Gastrocnemius medialis (tissue), 4 donors: Measurements from ENCODE around the gene NAB2. TPM values are rescaled to one million over a fixed set of nuclear protein-coding genes. Genes with fewer than 3 reads are reported as not detected.
"Not testable (repeated sequence)": the region's sequence is repeated elsewhere in the genome, so short reads cannot be mapped to it uniquely, and the experiment has no call there.

ENCODE experiments used
- ATAC-seq, 2 donors: fragments of 150-250 bp; one replicate each; pipeline ENCODE4 v1.9.1; 2016
- DNase-seq, 2 donors: peaks; one replicate each; pipeline ENCODE4 v3.0.0-alpha.2; 2019
- H3K27ac ChIP-seq, 4 donors: fragments of 200-600 bp; sonication (generic); 1 replicate in 1 of 4; 2 replicates in 3 of 4; pipeline ENCODE4 v1.5.1; 2016 to 2018; ENCODE audit warnings: mild to moderate bottlenecking in 2 of 4, moderate library complexity in 1 of 4
- H3K27me3 ChIP-seq, 3 donors: fragments of 200-600 bp; sonication (generic) in 2 of 3; 1 replicate in 1 of 3; 2 replicates in 2 of 3; pipeline versions ENCODE4 v1.5.1 to v1.6.0; 2016 to 2019; ENCODE audit warnings: mild to moderate bottlenecking in 1 of 3, moderate library complexity in 1 of 3
- H3K36me3 ChIP-seq, 2 donors: fragments of 200-600 bp; sonication (generic) in 1 of 2; one replicate each; pipeline ENCODE4 v1.5.1; 2017 to 2018
- H3K4me1 ChIP-seq, 2 donors: fragments of 200-600 bp; sonication (generic) in 1 of 2; one replicate each; pipeline ENCODE4 v1.5.1; 2016 to 2017; ENCODE audit warnings: mild to moderate bottlenecking in 2 of 2
- H3K4me3 ChIP-seq, 4 donors: fragments of 200-600 bp; sonication (generic) in 3 of 4; 1 replicate in 1 of 4; 2 replicates in 3 of 4; pipeline ENCODE4 v1.5.1; 2016 to 2019; ENCODE audit warnings: mild to moderate bottlenecking in 2 of 4
- H3K9me3 ChIP-seq, 3 donors: fragments of 200-600 bp; sonication (generic) in 2 of 3; 1 replicate in 1 of 3; 2 replicates in 2 of 3; pipeline ENCODE4 v1.5.1; 2016 to 2019
- CTCF ChIP-seq, 5 experiments: fragments of 450-650 bp in 3 of 5; fragments of 200-600 bp in 2 of 5; sonication (generic) in 2 of 5; IDR thresholded peaks in 4 of 5; conservative IDR thresholded peaks in 1 of 5; 1 replicate in 4 of 5; 2 replicates in 1 of 5; pipeline ENCODE4 v1.5.1; 2016 to 2019; ENCODE audit warnings: antibody characterized with exemption in 5 of 5, mild to moderate bottlenecking in 3 of 5, moderate library complexity in 3 of 5
- POLR2A ChIP-seq, 2 donors: fragments of 450-650 bp; IDR thresholded peaks; one replicate each; pipeline ENCODE4 v1.6.1; 2017; ENCODE audit warnings: antibody characterized with exemption in 2 of 2, mild to moderate bottlenecking in 2 of 2, moderate library complexity in 2 of 2
- in situ Hi-C, 4 donors: fragments of 200-750 bp; cut with MboI; loops; one replicate each; pipeline versions ENCODE4 v1.15.0 to v1.8.0; 2017; ENCODE audit warnings: low sequenced_read_pairs in 4 of 4
- intact Hi-C: fragments of 100-400 bp; cut with DNase I; formaldehyde crosslinking; loops from one replicate; pipeline ENCODE4 v1.15.1; 2023; ENCODE audit warnings: low total_unique reads
- total RNA-seq, 4 donors: library from RNA; depleted of rRNA; stranded (reverse); fragments of >200 nt; gene quantifications; one replicate each; pipeline versions ENCODE4 v1.1.0 to v1.2.3, GENCODE V29; 2016

The NAB2 gene
- total RNA-seq, 4 donors from 2014 or later, result 4.8 to 9.5 (median 5.5) TPM

- Histone ChIP-seq H3K27ac (no peak overlapping the region), H3K27me3 (peaks cover 0 to 16% (median 4%) of the 10 kb centered on the region in 3 donors), H3K36me3 (no peaks in the 10 kb centered on the region), H3K4me1 (no peaks in the 10 kb centered on the region), H3K9me3 (no peaks in the 10 kb centered on the region), H3K4me3 (no peak overlapping the region)
- intact Hi-C loops, result no loop called here
- in situ Hi-C loops, result no loop called here
- TF ChIP-seq POLR2A (IDR thresholded peaks at IDR 0.05) (no peak), CTCF (IDR thresholded peaks at IDR 0.05 in 4 of 5, conservative IDR thresholded peaks at IDR 0.05 in 1 of 5) (no peak)
- DNase-seq, result no peak
- no peak for ATAC-seq
These were observed 40.9 kb upstream of the NAB2 start for GRCh38 chr12:57047981-57048380.

GRCh38 chr12:57048423-57049118, 40.3 kb upstream of the NAB2 start:
- TF ChIP-seq CTCF (IDR thresholded peaks at IDR 0.05 in 4 of 5, conservative IDR thresholded peaks at IDR 0.05 in 1 of 5) (no peak), POLR2A (IDR thresholded peaks at IDR 0.05) (no peak)
- H3K9me3 ChIP-seq, result no peaks in the 10 kb centered on the region
- no peaks in the 10 kb centered on the region for H3K36me3 ChIP-seq
- ATAC-seq, result no peak
- in situ Hi-C loops, result no loop called here
- peaks cover 0 to 16% (median 4%) of the 10 kb centered on the region in 3 donors for H3K27me3 ChIP-seq
- intact Hi-C loops, result no loop called here
- no peak overlapping the region for H3K4me3 ChIP-seq
- no peak for DNase-seq
- no peak overlapping the region for H3K27ac ChIP-seq
- H3K4me1 ChIP-seq, result no peaks in the 10 kb centered on the region

- ATAC-seq (no peak), DNase-seq (no peak)
- no peak overlapping the region for H3K4me3 ChIP-seq
- TF ChIP-seq CTCF (IDR thresholded peaks at IDR 0.05 in 4 of 5, conservative IDR thresholded peaks at IDR 0.05 in 1 of 5) (no peak), POLR2A (IDR thresholded peaks at IDR 0.05) (no peak)
- no peaks in the 10 kb centered on the region for H3K9me3 ChIP-seq
- in situ Hi-C loops, result no loop called here
- H3K27ac ChIP-seq, result no peak overlapping the region
- intact Hi-C loops, result no loop called here
- no peaks in the 10 kb centered on the region for H3K4me1 ChIP-seq
- peaks cover 0 to 16% (median 4%) of the 10 kb centered on the region in 3 donors for H3K27me3 ChIP-seq
- no peaks in the 10 kb centered on the region for H3K36me3 ChIP-seq
These were observed 39.8 kb upstream of the NAB2 start for GRCh38 chr12:57049119-57049446.

- H3K27me3 ChIP-seq, result peaks cover 0 to 16% (median 4%) of the 10 kb centered on the region in 3 donors
- no peak for DNase-seq
- ATAC-seq, result no peak
- H3K27ac ChIP-seq, result no peak within 1 kb of the TSS
- intact Hi-C loops (no loop called here), in situ Hi-C loops (no loop called here)
- H3K9me3 ChIP-seq, result no peaks in the 10 kb centered on the region
- no peaks in the 10 kb centered on the region for H3K4me1 ChIP-seq
- TF ChIP-seq POLR2A (IDR thresholded peaks at IDR 0.05), result no peak
- no peak for TF ChIP-seq CTCF (IDR thresholded peaks at IDR 0.05 in 4 of 5, conservative IDR thresholded peaks at IDR 0.05 in 1 of 5)
- H3K36me3 ChIP-seq, result no peaks in the 10 kb centered on the region
- no peak within 1 kb of the TSS for H3K4me3 ChIP-seq
These were observed 39.0 kb upstream of the NAB2 start, which contains the start of gene MYO1A for GRCh38 chr12:57049890-57050289. MYO1A (minus strand) TSS chr12:57050129; CDS start chr12:57048323, 1,806 bp downstream.

GRCh38 chr12:57051011-57051410, 37.9 kb upstream of the NAB2 start:
- intact Hi-C loops, result no loop called here
- H3K27ac ChIP-seq, result no peak overlapping the region
- H3K36me3 ChIP-seq, result no peaks in the 10 kb centered on the region
- DNase-seq (no peak), ATAC-seq (no peak)
- no peaks in the 10 kb centered on the region for H3K4me1 ChIP-seq
- no peaks in the 10 kb centered on the region for H3K9me3 ChIP-seq
- TF ChIP-seq CTCF (IDR thresholded peaks at IDR 0.05 in 4 of 5, conservative IDR thresholded peaks at IDR 0.05 in 1 of 5) (no peak), POLR2A (IDR thresholded peaks at IDR 0.05) (no peak)
- in situ Hi-C loops, result no loop called here
- peaks cover 0 to 8% (median 4%) of the 10 kb centered on the region in 3 donors for H3K27me3 ChIP-seq
- no peak overlapping the region for H3K4me3 ChIP-seq

- DNase-seq, H3K4me3 ChIP-seq, H3K27ac ChIP-seq, in situ Hi-C loops, H3K36me3 ChIP-seq, ATAC-seq, H3K27me3 ChIP-seq, intact Hi-C loops, H3K4me1 ChIP-seq, H3K9me3 ChIP-seq: not testable (repeated sequence)
These were observed 35.8 kb upstream of the NAB2 start for GRCh38 chr12:57053146-57053545.

- H3K27me3 ChIP-seq, in situ Hi-C loops, DNase-seq, intact Hi-C loops, H3K9me3 ChIP-seq, ATAC-seq, H3K36me3 ChIP-seq, H3K27ac ChIP-seq, H3K4me3 ChIP-seq, H3K4me1 ChIP-seq: not testable (repeated sequence)
These were observed 35.0 kb upstream of the NAB2 start for GRCh38 chr12:57053901-57054300.
